ENCODE results near the gene RECQL.

DNA sequence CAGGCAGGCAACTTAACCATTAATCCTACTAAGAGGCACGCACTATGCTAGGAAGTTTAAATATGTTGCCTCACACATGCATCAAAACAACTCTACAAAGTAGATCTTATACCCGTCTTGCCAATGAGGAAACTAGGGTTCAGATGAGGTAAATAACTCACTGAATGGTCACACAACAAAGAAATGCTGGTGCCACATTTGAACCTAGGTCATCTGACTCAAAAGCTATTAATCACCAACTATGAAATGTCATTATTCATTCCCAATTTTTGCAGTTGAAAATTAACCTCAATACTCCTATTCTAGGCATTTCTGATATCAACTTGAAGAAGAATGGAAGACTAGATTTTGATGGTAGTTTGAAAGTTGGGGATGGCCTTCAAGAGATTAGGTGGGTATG, 66.7 kb downstream of the RECQL start:
- TF ChIP-seq CTCF (IDR thresholded peaks at IDR 0.05) (no peak), MYBL2 (CRISPR knock-in tag; IDR thresholded peaks at IDR 0.05) (no peak), ZNF232 (CRISPR knock-in tag; IDR thresholded peaks at IDR 0.05) (no peak)
